Suprapubic skin (tissue), 3 donors: ENCODE measurements around the gene DTNBP1.

Source experiments
- EP300 ChIP-seq: sonication (generic); formaldehyde crosslinking; IDR thresholded peaks from one replicate; pipeline ENCODE4 v1.6.1; 2017; ENCODE audit warnings: antibody characterized with exemption
- POLR2A ChIP-seq, 2 donors: fragments of 450-650 bp; IDR thresholded peaks; one replicate each; pipeline ENCODE4 v1.6.1; 2017; ENCODE audit warnings: antibody characterized with exemption in 2 of 2, mild to moderate bottlenecking in 2 of 2, moderate library complexity in 2 of 2
- TF ChIP-seq, protein P1 (sequence below), 2 donors: fragments of 200-600 bp in 1 of 2; fragments of 450-650 bp in 1 of 2; sonication (generic) in 1 of 2; IDR thresholded peaks; one replicate each; pipeline ENCODE4 v1.5.1; 2016 to 2019; ENCODE audit warnings: antibody characterized with exemption in 2 of 2, mild to moderate bottlenecking in 1 of 2, moderate library complexity in 1 of 2

DNA sequence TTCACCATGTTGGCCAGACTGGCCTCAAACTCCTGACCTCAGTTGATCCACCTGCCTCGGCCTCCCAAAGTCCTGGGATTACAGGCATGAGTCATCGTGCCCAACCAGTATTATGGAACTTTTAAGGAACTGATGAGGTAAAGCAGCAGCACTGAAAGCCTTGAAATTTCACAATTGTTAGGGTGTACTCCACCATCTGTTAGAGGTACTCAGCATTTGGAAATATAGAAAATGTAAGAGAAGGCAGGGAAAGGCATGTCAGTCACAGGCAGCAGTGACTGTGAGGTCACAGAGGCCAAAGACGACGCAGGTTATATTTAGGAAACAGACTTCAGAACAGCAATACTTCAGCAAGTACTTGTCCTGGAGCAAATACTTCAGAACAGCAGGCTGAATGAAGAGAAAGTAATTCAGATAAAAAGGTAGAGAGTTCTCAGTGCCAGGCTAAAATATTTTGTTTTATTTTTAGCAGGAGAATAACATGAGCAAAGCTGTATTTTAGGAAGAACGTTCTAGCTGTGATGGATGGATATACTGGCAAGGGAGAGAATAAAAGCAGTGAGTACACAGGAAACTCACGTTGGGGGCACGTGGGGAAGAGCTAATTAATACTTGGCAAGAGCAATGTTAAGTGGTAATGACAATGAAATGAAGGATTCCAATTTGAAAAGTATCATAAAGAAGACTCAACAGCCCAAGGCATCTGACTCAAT, 67.2 kb downstream of the DTNBP1 start:
- TF ChIP-seq, protein P1, sequence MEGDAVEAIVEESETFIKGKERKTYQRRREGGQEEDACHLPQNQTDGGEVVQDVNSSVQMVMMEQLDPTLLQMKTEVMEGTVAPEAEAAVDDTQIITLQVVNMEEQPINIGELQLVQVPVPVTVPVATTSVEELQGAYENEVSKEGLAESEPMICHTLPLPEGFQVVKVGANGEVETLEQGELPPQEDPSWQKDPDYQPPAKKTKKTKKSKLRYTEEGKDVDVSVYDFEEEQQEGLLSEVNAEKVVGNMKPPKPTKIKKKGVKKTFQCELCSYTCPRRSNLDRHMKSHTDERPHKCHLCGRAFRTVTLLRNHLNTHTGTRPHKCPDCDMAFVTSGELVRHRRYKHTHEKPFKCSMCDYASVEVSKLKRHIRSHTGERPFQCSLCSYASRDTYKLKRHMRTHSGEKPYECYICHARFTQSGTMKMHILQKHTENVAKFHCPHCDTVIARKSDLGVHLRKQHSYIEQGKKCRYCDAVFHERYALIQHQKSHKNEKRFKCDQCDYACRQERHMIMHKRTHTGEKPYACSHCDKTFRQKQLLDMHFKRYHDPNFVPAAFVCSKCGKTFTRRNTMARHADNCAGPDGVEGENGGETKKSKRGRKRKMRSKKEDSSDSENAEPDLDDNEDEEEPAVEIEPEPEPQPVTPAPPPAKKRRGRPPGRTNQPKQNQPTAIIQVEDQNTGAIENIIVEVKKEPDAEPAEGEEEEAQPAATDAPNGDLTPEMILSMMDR (IDR thresholded peaks at IDR 0.05): no peak
- no peak for TF ChIP-seq EP300
- no peak for TF ChIP-seq POLR2A (IDR thresholded peaks at IDR 0.05)
